SH-SY5Y (cell line): ENCODE results near the gene PEDS1.

ENCODE experiments used
- GATA2 ChIP-seq: IDR thresholded peaks from 2 replicates; pipeline ENCODE4 v1.6.1; 2011; ENCODE audit warnings: mild to moderate bottlenecking, low read depth, low read length
- GATA3 ChIP-seq: IDR thresholded peaks from 2 replicates; pipeline ENCODE4 v1.6.1; 2011; ENCODE audit warnings: low read depth, mild to moderate bottlenecking, low read length, moderate library complexity

DNA sequence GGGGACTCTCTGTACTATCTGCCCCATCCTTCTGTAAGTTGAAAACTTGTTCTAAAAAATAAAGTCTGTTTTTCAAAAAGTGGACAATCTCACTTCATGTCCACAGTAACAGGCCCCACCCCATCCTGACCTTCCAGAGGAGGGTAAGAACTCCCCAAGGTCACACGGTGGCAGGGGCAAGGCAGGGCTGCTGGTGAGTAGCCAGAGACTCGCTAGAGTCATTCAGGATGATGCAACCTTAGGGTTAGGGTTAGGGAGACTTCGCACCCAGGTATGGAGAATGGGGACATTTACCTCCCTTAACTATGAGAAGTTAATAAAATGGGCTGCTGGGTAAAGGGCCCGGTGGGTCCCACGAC is 15.4 kb downstream of the PEDS1 start:
- TF ChIP-seq GATA3: no peak
- no peak for TF ChIP-seq GATA2
